Neural crest cell (in vitro differentiated cells): ENCODE results near the gene PIK3R2. TPM values are rescaled to one million over a fixed set of nuclear protein-coding genes. Genes with fewer than 3 reads are reported as not detected.

ENCODE experiments used
- DNase-seq: peaks from one replicate; pipeline ENCODE4 v3.0.0; 2021; ENCODE audit warnings: low read depth, mixed read lengths, low spot score
- H3K27ac Mint-ChIP-seq: one replicate; pipeline ENCODE4 v1.8.0; 2021; ENCODE audit warnings: mild to moderate bottlenecking, mixed read lengths; ENCODE audit not compliant: unreplicated experiment
- H3K27me3 Mint-ChIP-seq: 2 replicates; pipeline ENCODE4 v1.8.0; 2021; ENCODE audit warnings: low read depth, mild to moderate bottlenecking, mixed read lengths
- H3K36me3 Mint-ChIP-seq: 2 replicates; pipeline ENCODE4 v1.8.0; 2021; ENCODE audit warnings: low read depth, mild to moderate bottlenecking, mixed read lengths
- H3K4me1 Mint-ChIP-seq: 2 replicates; pipeline ENCODE4 v1.8.0; 2021; ENCODE audit warnings: mixed read lengths
- H3K4me3 Mint-ChIP-seq: one replicate; pipeline ENCODE4 v1.8.0; 2021; ENCODE audit warnings: mild to moderate bottlenecking, mixed read lengths
- H3K9me3 Mint-ChIP-seq: 2 replicates; pipeline ENCODE4 v1.8.0; 2021; ENCODE audit warnings: mixed read lengths
- total RNA-seq: library from RNA; stranded (reverse); gene quantifications from 2 replicates; pipeline ENCODE4 v1.2.1, GENCODE V29; 2021
- TF ChIP-seq, protein P1 (sequence below): fragments of 200-600 bp; sonication (generic); conservative IDR thresholded peaks from 2 replicates; pipeline ENCODE4 v1.5.0; 2021; ENCODE audit warnings: antibody characterized with exemption, mild to moderate bottlenecking

PIK3R2 gene
- total RNA-seq, 1 donor from 2014 or later, result 72.5 TPM

DNA sequence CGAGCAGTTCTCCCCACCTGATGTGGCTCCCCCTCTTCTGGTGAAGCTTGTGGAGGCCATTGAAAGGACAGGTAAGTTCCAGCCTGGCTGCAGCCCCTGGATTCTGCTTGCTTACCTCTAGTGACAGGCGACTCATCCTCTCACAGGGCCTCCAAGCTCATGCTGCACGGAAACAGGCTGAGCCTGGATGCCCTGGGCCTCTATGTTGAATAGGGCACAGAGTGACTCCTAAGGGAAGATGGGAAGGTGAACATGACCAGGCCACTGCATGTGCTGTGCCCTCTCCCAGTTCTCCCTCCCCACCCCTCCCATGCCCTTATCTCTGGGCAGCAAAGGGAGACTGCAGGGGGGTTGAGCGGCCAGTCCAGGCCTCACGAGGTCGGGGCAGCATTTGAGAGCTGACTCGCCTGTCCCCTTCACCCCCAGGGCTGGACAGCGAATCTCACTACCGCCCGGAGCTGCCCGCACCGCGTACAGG, 7.6 kb downstream of the PIK3R2 start:
- H3K27me3 Mint-ChIP-seq, result no peaks in the 10 kb centered on the region
- no peak for DNase-seq
- peak overlapping the region; percentile 83 for H3K4me3 Mint-ChIP-seq
- TF ChIP-seq, protein P1, sequence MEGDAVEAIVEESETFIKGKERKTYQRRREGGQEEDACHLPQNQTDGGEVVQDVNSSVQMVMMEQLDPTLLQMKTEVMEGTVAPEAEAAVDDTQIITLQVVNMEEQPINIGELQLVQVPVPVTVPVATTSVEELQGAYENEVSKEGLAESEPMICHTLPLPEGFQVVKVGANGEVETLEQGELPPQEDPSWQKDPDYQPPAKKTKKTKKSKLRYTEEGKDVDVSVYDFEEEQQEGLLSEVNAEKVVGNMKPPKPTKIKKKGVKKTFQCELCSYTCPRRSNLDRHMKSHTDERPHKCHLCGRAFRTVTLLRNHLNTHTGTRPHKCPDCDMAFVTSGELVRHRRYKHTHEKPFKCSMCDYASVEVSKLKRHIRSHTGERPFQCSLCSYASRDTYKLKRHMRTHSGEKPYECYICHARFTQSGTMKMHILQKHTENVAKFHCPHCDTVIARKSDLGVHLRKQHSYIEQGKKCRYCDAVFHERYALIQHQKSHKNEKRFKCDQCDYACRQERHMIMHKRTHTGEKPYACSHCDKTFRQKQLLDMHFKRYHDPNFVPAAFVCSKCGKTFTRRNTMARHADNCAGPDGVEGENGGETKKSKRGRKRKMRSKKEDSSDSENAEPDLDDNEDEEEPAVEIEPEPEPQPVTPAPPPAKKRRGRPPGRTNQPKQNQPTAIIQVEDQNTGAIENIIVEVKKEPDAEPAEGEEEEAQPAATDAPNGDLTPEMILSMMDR, result no peak
- H3K4me1 Mint-ChIP-seq, result peaks cover 24% of the 10 kb centered on the region
- H3K9me3 Mint-ChIP-seq, result no peaks in the 10 kb centered on the region
- H3K27ac Mint-ChIP-seq, result no peak overlapping the region
- peaks cover 4% of the 10 kb centered on the region for H3K36me3 Mint-ChIP-seq

DNA sequence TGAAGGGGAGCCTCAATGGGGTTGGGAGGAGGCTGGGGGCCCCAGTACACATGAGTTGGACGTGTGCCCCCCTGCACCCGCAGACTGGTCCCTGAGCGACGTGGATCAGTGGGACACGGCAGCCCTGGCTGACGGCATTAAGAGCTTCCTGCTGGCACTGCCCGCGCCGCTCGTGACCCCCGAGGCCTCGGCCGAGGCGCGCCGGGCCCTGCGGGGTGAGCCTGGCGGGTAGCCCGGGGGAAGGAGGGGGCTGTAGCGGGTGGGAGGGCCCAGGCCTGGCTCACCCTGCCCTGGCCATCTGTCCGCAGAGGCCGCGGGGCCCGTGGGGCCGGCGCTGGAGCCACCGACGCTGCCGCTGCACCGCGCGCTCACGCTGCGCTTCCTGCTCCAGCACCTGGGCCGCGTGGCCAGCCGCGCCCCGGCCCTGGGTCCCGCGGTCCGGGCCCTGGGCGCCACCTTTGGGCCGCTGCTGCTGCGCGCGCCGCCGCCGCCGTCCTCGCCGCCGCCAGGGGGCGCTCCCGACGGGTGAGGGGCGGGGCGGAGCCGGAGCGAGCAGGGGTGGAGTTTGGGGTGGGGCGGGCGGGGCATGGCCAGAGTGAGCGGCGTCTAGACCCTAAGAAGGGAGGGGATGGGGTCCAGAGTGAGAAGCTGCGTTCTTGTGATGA, 8.1 kb downstream of the PIK3R2 start:
- Mint-ChIP-seq H3K36me3 (peaks cover 4% of the 10 kb centered on the region), H3K27me3 (no peaks in the 10 kb centered on the region), H3K4me1 (peaks cover 23% of the 10 kb centered on the region), H3K27ac (no peak overlapping the region), H3K9me3 (no peaks in the 10 kb centered on the region), H3K4me3 (no peak overlapping the region)
- peak; percentile 76 for DNase-seq
- TF ChIP-seq, protein P1, result peak; percentile 75

DNA sequence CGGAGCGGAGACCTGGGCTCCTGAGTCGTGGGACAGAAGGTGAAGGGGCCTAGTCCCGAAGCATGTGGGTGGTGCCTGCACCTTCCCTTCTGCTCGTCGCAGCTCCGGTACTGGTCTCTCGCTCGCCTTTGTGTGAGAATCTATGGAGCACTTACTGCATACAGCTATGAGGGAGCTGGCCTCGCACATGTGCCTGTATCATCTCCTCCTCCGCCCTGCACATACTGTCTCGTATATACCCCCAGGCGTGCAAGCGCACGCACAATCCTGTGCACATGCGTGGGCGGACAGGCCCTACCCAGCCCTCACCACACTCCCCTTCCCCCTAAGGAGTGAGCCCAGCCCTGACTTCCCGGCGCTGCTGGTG, 8.7 kb downstream of the PIK3R2 start:
- Mint-ChIP-seq H3K27me3 (no peaks in the 10 kb centered on the region), H3K27ac (no peak overlapping the region), H3K4me3 (no peak overlapping the region), H3K4me1 (peaks cover 18% of the 10 kb centered on the region), H3K9me3 (no peaks in the 10 kb centered on the region), H3K36me3 (peaks cover 4% of the 10 kb centered on the region)
- DNase-seq, result no peak
- TF ChIP-seq, protein P1, result peak; percentile 36

DNA sequence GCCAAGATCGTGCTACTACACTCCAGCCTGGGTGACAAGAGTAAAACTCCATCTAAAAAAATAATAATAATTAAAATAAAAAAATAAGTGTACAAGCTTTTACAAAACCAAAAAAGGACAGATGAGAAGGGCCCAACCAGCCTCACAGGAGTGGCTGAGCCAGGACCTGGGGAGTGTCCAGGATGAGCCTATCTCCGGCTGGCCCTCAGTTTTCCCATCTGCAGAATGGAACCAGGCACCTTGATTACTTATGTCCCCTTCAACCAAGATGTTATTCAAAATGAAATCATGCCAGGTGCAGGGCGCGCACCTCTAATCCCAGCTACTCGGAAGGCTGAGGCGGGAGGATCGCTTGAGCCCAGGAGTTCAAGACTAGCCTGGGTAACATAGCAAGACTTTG, 11.1 kb downstream of the PIK3R2 start:
- no peak overlapping the region for H3K4me3 Mint-ChIP-seq
- TF ChIP-seq, protein P1, result no peak
- H3K36me3 Mint-ChIP-seq, result peaks cover 7% of the 10 kb centered on the region
- no peak for DNase-seq
- no peaks in the 10 kb centered on the region for H3K9me3 Mint-ChIP-seq
- H3K27me3 Mint-ChIP-seq, result no peaks in the 10 kb centered on the region
- H3K27ac Mint-ChIP-seq, result no peak overlapping the region
- H3K4me1 Mint-ChIP-seq, result peaks cover 7% of the 10 kb centered on the region

DNA sequence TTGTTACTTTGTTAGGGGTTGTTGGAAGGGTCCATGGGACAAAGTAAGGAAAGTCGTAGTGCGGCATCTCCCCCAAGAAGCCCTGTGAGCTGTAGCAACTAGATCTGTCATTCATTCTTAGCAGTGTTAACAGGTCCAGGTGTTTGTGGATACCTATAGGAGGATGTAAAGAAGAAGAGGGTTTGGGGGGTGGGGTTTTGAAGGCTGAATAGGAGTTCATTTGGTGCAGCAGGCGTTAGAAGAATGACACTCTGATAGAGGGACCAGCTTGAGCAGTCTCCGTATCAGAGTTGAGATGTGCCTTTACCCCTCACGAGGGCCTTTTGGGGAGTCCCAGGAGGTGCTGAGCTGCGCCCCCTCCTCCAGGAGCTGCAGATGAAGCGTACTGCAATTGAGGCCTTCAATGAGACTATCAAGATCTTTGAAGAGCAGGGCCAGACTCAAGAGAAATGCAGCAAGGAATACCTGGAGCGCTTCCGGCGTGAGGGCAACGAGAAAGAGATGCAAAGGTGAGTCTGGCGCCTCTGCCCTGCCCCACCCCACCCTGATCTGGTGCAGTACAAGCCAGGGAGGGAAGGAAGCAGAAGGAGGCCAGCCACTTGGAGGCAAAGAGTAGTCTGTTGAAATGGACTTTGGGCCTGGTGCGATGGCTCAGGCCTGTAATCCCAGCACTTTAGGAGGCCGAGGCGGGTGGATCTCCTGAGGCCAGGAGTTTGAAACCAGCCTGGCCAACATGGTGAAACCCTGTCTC, 13.0 kb downstream of the PIK3R2 start:
- peaks cover 3% of the 10 kb centered on the region for H3K4me1 Mint-ChIP-seq
- H3K27me3 Mint-ChIP-seq, result no peaks in the 10 kb centered on the region
- H3K27ac Mint-ChIP-seq, result no peak overlapping the region
- DNase-seq, result no peak
- H3K36me3 Mint-ChIP-seq, result peaks cover 10% of the 10 kb centered on the region
- H3K4me3 Mint-ChIP-seq, result no peak overlapping the region
- no peaks in the 10 kb centered on the region for H3K9me3 Mint-ChIP-seq
- TF ChIP-seq, protein P1, result no peak
